WTC11 (cell line): ENCODE data around the gene NPLOC4. TPM values are rescaled to one million over a fixed set of nuclear protein-coding genes. Genes with fewer than 3 reads are reported as not detected.

Experiments
- ELF4 ChIP-seq: sonication (generic); formaldehyde crosslinking; IDR thresholded peaks from 2 replicates; pipeline ENCODE4 v1.8.1; 2022; ENCODE audit warnings: low read depth, mild to moderate bottlenecking, moderate library complexity, missing genetic modification reagents
- ESRRA ChIP-seq: sonication (generic); formaldehyde crosslinking; IDR thresholded peaks from 2 replicates; pipeline ENCODE4 v1.8.1; 2022; ENCODE audit warnings: mild to moderate bottlenecking, missing genetic modification reagents, borderline replicate concordance
- FOXJ3 ChIP-seq: sonication (generic); formaldehyde crosslinking; IDR thresholded peaks from 2 replicates; pipeline ENCODE4 v1.9.0; 2021; ENCODE audit warnings: missing genetic modification reagents, mild to moderate bottlenecking, borderline replicate concordance
- GTF2I ChIP-seq: fragments of 250-450 bp; sonication (Bioruptor Pico); conservative IDR thresholded peaks from 2 replicates; pipeline ENCODE4 v1.4.0; 2021; ENCODE audit warnings: mild to moderate bottlenecking
- HMGA2 ChIP-seq: fragments of 250-450 bp; sonication (Bioruptor Pico); IDR thresholded peaks from 2 replicates; pipeline ENCODE4 v1.4.0; 2021; ENCODE audit warnings: mild to moderate bottlenecking, moderate library complexity
- IRF2 ChIP-seq: sonication (generic); formaldehyde crosslinking; IDR thresholded peaks from 2 replicates; pipeline ENCODE4 v1.8.0; 2022; ENCODE audit warnings: low read depth, missing genetic modification reagents, borderline replicate concordance
- MXD4 ChIP-seq: fragments of 250-450 bp; sonication (Bioruptor Pico); IDR thresholded peaks from 2 replicates; pipeline ENCODE4 v1.8.0; 2021; ENCODE audit warnings: mild to moderate bottlenecking, moderate library complexity, borderline replicate concordance
- MYBL2 ChIP-seq: sonication (generic); formaldehyde crosslinking; IDR thresholded peaks from 2 replicates; pipeline ENCODE4 v1.8.1; 2023; ENCODE audit warnings: mild to moderate bottlenecking, moderate library complexity, missing genetic modification reagents
- NFATC4 ChIP-seq: fragments of 250-450 bp; sonication (Bioruptor Pico); IDR thresholded peaks from 2 replicates; pipeline ENCODE4 v1.9.0; 2021; ENCODE audit warnings: mild to moderate bottlenecking
- OVOL2 ChIP-seq: fragments of 250-450 bp; sonication (Bioruptor Pico); IDR thresholded peaks from 2 replicates; pipeline ENCODE4 v1.9.0; 2021; ENCODE audit warnings: mild to moderate bottlenecking, borderline replicate concordance
- RELA ChIP-seq: sonication (generic); formaldehyde crosslinking; IDR thresholded peaks from 2 replicates; pipeline ENCODE4 v1.8.1; 2022; ENCODE audit warnings: missing genetic modification reagents, mild to moderate bottlenecking, borderline replicate concordance
- SOX15 ChIP-seq: fragments of 250-450 bp; sonication (Bioruptor Pico); IDR thresholded peaks from 2 replicates; pipeline ENCODE4 v1.9.0; 2021; ENCODE audit warnings: mild to moderate bottlenecking
- TEAD4 ChIP-seq: sonication (generic); formaldehyde crosslinking; IDR thresholded peaks from 2 replicates; pipeline ENCODE4 v1.8.0; 2022; ENCODE audit warnings: mild to moderate bottlenecking, missing genetic modification reagents
- ZNF317 ChIP-seq: sonication (generic); formaldehyde crosslinking; IDR thresholded peaks from 2 replicates; pipeline ENCODE4 v1.8.1; 2023; ENCODE audit warnings: low read depth, mild to moderate bottlenecking, moderate library complexity, missing genetic modification reagents, borderline replicate concordance
- ZNF396 ChIP-seq: fragments of 250-450 bp; sonication (Bioruptor Pico); IDR thresholded peaks from 2 replicates; pipeline ENCODE4 v1.8.0; 2021; ENCODE audit warnings: mild to moderate bottlenecking, moderate library complexity, borderline replicate concordance
- total RNA-seq: library from RNA; stranded (reverse); gene quantifications from 3 replicates; pipeline ENCODE4 v1.2.3, GENCODE V29; 2021
- TF ChIP-seq, protein P1 (sequence below): sonication (generic); formaldehyde crosslinking; IDR thresholded peaks from 2 replicates; pipeline ENCODE4 v1.8.1; 2023; ENCODE audit warnings: mild to moderate bottlenecking, missing genetic modification reagents, moderate library complexity
- TF ChIP-seq, protein P2 (sequence below): sonication (generic); formaldehyde crosslinking; IDR thresholded peaks from 2 replicates; pipeline ENCODE4 v1.8.1; 2022; ENCODE audit warnings: low read depth, mild to moderate bottlenecking, moderate library complexity, missing genetic modification reagents, borderline replicate concordance
- TF ChIP-seq, protein P3 (sequence below): sonication (generic); formaldehyde crosslinking; IDR thresholded peaks from 2 replicates; pipeline ENCODE4 v1.8.1; 2023; ENCODE audit warnings: mild to moderate bottlenecking, missing genetic modification reagents
- TF ChIP-seq, protein P4 (sequence below): sonication (generic); formaldehyde crosslinking; IDR thresholded peaks from 2 replicates; pipeline ENCODE4 v1.8.1; 2022; ENCODE audit warnings: low read depth, missing genetic modification reagents, borderline replicate concordance
- TF ChIP-seq, protein P5 (sequence below): fragments of 250-450 bp; sonication (Bioruptor Pico); IDR thresholded peaks from 2 replicates; pipeline ENCODE4 v1.9.0; 2021; ENCODE audit warnings: mild to moderate bottlenecking, borderline replicate concordance
- TF ChIP-seq, protein P6 (sequence below): sonication (generic); formaldehyde crosslinking; IDR thresholded peaks from 2 replicates; pipeline ENCODE4 v1.8.0; 2022; ENCODE audit warnings: mild to moderate bottlenecking, missing genetic modification reagents
- TF ChIP-seq, protein P7 (sequence below): sonication (generic); formaldehyde crosslinking; IDR thresholded peaks from 2 replicates; pipeline ENCODE4 v1.8.1; 2023; ENCODE audit warnings: mild to moderate bottlenecking, moderate library complexity, missing genetic modification reagents
- TF ChIP-seq, protein P8 (sequence below): fragments of 200-600 bp; IDR thresholded peaks from 2 replicates; pipeline ENCODE4 v1.8.0; 2022; ENCODE audit warnings: antibody characterized with exemption

Gene NPLOC4
- total RNA-seq, 1 experiment from 2014 or later = 83.5 TPM

DNA sequence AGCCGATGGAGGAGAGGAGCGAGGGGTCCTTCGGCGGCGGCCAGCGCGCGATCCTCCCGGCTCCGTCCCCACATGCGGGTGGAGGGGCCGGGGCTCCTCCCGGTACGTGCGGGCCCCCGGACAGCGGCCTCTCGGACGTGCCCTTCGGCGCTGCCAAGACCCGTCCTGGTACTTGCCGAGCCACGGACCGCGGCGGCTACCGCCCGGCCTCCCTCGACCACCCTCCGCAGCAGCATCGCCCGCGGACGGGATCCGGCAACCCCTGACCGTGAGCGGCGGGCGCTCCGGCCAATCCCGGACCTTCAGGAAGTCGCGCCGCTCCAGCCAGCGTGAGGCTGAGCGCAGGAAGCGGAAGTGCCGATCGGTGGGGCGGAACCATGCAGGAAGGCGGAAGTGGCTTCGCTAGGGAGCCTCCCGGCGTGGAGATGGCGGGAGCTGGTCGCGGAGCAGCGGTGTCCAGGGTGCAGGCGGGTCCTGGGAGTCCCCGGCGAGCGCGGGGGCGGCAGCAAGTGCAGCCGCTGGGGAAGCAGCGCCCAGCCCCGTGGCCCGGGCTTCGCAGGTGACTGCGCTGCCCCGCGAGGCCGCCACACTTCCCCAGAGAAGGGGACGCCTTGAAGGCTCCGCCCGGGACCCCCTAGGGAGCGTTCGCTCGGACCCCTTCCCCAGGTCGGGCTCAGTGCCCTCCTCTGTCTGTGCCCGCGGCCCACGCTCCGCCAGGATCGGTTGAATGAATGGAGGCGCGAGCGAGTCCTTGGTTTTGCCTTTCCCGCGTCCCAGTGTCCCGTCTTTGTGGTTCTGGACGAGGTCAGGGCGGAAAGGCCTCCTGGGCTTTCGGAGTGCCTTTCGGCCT lies 29.7 kb upstream of the NPLOC4 start, which contains the start of the genes CCDC137 and OXLD1 (continued):
- TF ChIP-seq, protein P1, sequence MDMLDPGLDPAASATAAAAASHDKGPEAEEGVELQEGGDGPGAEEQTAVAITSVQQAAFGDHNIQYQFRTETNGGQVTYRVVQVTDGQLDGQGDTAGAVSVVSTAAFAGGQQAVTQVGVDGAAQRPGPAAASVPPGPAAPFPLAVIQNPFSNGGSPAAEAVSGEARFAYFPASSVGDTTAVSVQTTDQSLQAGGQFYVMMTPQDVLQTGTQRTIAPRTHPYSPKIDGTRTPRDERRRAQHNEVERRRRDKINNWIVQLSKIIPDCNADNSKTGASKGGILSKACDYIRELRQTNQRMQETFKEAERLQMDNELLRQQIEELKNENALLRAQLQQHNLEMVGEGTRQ = peak; percentile 54
- TF ChIP-seq MXD4 (no peak), ZNF317 (CRISPR knock-in tag) (no peak; the same call in 1 of the 2 replicates), ESRRA (CRISPR knock-in tag) (peak; percentile 43; the same call in 1 of the 2 replicates), FOXJ3 (CRISPR knock-in tag) (no peak), MYBL2 (CRISPR knock-in tag) (peak; percentile 88; the same call in 1 of the 2 replicates), RELA (CRISPR knock-in tag) (no peak), OVOL2 (CRISPR knock-in tag) (no peak), IRF2 (CRISPR knock-in tag) (no peak), NFATC4 (CRISPR knock-in tag) (no peak), ELF4 (CRISPR knock-in tag) (no peak), TEAD4 (peak; percentile 5; the same call in 1 of the 2 replicates), ZNF396 (CRISPR knock-in tag) (no peak), HMGA2 (CRISPR knock-in tag) (no peak), SOX15 (CRISPR knock-in tag) (no peak), GTF2I (no peak)
- TF ChIP-seq, protein P2, sequence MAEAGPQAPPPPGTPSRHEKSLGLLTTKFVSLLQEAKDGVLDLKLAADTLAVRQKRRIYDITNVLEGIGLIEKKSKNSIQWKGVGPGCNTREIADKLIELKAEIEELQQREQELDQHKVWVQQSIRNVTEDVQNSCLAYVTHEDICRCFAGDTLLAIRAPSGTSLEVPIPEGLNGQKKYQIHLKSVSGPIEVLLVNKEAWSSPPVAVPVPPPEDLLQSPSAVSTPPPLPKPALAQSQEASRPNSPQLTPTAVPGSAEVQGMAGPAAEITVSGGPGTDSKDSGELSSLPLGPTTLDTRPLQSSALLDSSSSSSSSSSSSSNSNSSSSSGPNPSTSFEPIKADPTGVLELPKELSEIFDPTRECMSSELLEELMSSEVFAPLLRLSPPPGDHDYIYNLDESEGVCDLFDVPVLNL (CRISPR knock-in tag) = peak; percentile 82
- TF ChIP-seq, protein P3, sequence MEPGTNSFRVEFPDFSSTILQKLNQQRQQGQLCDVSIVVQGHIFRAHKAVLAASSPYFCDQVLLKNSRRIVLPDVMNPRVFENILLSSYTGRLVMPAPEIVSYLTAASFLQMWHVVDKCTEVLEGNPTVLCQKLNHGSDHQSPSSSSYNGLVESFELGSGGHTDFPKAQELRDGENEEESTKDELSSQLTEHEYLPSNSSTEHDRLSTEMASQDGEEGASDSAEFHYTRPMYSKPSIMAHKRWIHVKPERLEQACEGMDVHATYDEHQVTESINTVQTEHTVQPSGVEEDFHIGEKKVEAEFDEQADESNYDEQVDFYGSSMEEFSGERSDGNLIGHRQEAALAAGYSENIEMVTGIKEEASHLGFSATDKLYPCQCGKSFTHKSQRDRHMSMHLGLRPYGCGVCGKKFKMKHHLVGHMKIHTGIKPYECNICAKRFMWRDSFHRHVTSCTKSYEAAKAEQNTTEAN (CRISPR knock-in tag) = peak; percentile 97
- TF ChIP-seq, protein P4, sequence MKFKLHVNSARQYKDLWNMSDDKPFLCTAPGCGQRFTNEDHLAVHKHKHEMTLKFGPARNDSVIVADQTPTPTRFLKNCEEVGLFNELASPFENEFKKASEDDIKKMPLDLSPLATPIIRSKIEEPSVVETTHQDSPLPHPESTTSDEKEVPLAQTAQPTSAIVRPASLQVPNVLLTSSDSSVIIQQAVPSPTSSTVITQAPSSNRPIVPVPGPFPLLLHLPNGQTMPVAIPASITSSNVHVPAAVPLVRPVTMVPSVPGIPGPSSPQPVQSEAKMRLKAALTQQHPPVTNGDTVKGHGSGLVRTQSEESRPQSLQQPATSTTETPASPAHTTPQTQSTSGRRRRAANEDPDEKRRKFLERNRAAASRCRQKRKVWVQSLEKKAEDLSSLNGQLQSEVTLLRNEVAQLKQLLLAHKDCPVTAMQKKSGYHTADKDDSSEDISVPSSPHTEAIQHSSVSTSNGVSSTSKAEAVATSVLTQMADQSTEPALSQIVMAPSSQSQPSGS (CRISPR knock-in tag) = no peak
- TF ChIP-seq, protein P5, sequence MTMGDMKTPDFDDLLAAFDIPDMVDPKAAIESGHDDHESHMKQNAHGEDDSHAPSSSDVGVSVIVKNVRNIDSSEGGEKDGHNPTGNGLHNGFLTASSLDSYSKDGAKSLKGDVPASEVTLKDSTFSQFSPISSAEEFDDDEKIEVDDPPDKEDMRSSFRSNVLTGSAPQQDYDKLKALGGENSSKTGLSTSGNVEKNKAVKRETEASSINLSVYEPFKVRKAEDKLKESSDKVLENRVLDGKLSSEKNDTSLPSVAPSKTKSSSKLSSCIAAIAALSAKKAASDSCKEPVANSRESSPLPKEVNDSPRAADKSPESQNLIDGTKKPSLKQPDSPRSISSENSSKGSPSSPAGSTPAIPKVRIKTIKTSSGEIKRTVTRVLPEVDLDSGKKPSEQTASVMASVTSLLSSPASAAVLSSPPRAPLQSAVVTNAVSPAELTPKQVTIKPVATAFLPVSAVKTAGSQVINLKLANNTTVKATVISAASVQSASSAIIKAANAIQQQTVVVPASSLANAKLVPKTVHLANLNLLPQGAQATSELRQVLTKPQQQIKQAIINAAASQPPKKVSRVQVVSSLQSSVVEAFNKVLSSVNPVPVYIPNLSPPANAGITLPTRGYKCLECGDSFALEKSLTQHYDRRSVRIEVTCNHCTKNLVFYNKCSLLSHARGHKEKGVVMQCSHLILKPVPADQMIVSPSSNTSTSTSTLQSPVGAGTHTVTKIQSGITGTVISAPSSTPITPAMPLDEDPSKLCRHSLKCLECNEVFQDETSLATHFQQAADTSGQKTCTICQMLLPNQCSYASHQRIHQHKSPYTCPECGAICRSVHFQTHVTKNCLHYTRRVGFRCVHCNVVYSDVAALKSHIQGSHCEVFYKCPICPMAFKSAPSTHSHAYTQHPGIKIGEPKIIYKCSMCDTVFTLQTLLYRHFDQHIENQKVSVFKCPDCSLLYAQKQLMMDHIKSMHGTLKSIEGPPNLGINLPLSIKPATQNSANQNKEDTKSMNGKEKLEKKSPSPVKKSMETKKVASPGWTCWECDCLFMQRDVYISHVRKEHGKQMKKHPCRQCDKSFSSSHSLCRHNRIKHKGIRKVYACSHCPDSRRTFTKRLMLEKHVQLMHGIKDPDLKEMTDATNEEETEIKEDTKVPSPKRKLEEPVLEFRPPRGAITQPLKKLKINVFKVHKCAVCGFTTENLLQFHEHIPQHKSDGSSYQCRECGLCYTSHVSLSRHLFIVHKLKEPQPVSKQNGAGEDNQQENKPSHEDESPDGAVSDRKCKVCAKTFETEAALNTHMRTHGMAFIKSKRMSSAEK (CRISPR knock-in tag) = no peak
- TF ChIP-seq, protein P6, sequence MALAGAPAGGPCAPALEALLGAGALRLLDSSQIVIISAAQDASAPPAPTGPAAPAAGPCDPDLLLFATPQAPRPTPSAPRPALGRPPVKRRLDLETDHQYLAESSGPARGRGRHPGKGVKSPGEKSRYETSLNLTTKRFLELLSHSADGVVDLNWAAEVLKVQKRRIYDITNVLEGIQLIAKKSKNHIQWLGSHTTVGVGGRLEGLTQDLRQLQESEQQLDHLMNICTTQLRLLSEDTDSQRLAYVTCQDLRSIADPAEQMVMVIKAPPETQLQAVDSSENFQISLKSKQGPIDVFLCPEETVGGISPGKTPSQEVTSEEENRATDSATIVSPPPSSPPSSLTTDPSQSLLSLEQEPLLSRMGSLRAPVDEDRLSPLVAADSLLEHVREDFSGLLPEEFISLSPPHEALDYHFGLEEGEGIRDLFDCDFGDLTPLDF (CRISPR knock-in tag) = no peak
- TF ChIP-seq, protein P7, sequence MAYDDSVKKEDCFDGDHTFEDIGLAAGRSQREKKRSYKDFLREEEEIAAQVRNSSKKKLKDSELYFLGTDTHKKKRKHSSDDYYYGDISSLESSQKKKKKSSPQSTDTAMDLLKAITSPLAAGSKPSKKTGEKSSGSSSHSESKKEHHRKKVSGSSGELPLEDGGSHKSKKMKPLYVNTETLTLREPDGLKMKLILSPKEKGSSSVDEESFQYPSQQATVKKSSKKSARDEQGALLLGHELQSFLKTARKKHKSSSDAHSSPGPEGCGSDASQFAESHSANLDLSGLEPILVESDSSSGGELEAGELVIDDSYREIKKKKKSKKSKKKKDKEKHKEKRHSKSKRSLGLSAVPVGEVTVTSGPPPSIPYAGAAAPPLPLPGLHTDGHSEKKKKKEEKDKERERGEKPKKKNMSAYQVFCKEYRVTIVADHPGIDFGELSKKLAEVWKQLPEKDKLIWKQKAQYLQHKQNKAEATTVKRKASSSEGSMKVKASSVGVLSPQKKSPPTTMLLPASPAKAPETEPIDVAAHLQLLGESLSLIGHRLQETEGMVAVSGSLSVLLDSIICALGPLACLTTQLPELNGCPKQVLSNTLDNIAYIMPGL (CRISPR knock-in tag) = peak; percentile 66; the same call in 1 of the 2 replicates
- TF ChIP-seq, protein P8, sequence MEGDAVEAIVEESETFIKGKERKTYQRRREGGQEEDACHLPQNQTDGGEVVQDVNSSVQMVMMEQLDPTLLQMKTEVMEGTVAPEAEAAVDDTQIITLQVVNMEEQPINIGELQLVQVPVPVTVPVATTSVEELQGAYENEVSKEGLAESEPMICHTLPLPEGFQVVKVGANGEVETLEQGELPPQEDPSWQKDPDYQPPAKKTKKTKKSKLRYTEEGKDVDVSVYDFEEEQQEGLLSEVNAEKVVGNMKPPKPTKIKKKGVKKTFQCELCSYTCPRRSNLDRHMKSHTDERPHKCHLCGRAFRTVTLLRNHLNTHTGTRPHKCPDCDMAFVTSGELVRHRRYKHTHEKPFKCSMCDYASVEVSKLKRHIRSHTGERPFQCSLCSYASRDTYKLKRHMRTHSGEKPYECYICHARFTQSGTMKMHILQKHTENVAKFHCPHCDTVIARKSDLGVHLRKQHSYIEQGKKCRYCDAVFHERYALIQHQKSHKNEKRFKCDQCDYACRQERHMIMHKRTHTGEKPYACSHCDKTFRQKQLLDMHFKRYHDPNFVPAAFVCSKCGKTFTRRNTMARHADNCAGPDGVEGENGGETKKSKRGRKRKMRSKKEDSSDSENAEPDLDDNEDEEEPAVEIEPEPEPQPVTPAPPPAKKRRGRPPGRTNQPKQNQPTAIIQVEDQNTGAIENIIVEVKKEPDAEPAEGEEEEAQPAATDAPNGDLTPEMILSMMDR = no peak
